Activated CD4-positive, alpha-beta T cell treated with anti-CD3 and anti-CD28 coated beads for 24 hours (primary cell): ENCODE results near the gene MYH9.

Experiments used
- DNase-seq, 2 donors: peaks; one replicate each; pipeline ENCODE4 v3.0.0-alpha.2; 2020; ENCODE audit warnings: low read depth in 2 of 2

MYH9 gene

GRCh38 chr22:36386351-36386899 lies 1.3 kb downstream of the MYH9 start:
- DNase-seq = peak in 1 of 2 donors; percentile 49

- peak in 1 of 2 donors; percentile 48 for DNase-seq
Observed at GRCh38 chr22:36385491-36386350, 2.0 kb downstream of the MYH9 start.

- DNase-seq = no peak
Observed at GRCh38 chr22:36384766-36385481, 2.8 kb downstream of the MYH9 start.

GRCh38 chr22:36383110-36383581 lies 4.6 kb downstream of the MYH9 start:
- DNase-seq = peak in 1 of 2 donors; percentile 46

GRCh38 chr22:36381513-36382128 lies 6.1 kb downstream of the MYH9 start:
- no peak for DNase-seq

- DNase-seq = no peak
Observed at GRCh38 chr22:36379593-36380361, 8.0 kb downstream of the MYH9 start.

GRCh38 chr22:36378869-36379217 lies 8.9 kb downstream of the MYH9 start:
- DNase-seq = no peak

GRCh38 chr22:36378080-36378868 lies 9.5 kb downstream of the MYH9 start:
- no peak for DNase-seq

GRCh38 chr22:36377022-36377631 lies 10.6 kb downstream of the MYH9 start:
- DNase-seq = no peak

GRCh38 chr22:36376265-36376664 lies 11.5 kb downstream of the MYH9 start:
- DNase-seq = no peak

GRCh38 chr22:36375071-36375980 lies 12.4 kb downstream of the MYH9 start:
- DNase-seq = no peak

- DNase-seq = peak in 1 of 2 donors; percentile 45
Observed at GRCh38 chr22:36374603-36375024, 13.2 kb downstream of the MYH9 start.

GRCh38 chr22:36373258-36373579 lies 14.5 kb downstream of the MYH9 start:
- no peak for DNase-seq

GRCh38 chr22:36371920-36372319 lies 15.8 kb downstream of the MYH9 start:
- no peak for DNase-seq

GRCh38 chr22:36369922-36370791 lies 17.6 kb downstream of the MYH9 start:
- no peak for DNase-seq

- DNase-seq = no peak
Observed at GRCh38 chr22:36369004-36369921, 18.5 kb downstream of the MYH9 start.

- no peak for DNase-seq
Observed at GRCh38 chr22:36368359-36368983, 19.3 kb downstream of the MYH9 start.
